Thymus (tissue), 11 donors: ENCODE data around the gene NEDD9. TPM values are rescaled to one million over a fixed set of nuclear protein-coding genes. Genes with fewer than 3 reads are reported as not detected.

Experiments
- DNase-seq, 9 donors: peaks; one replicate each; pipeline ENCODE4 v3.0.0-alpha.2; 2013; ENCODE audit warnings: low spot score in 9 of 9, low read depth in 6 of 9, missing footprints in 1 of 9
- H3K27ac ChIP-seq, 2 donors: one replicate each; pipeline ENCODE4 v1.5.1; 2013; ENCODE audit warnings: control low read depth in 1 of 2, low read depth in 1 of 2, low read length in 1 of 2, mild to moderate bottlenecking in 1 of 2, moderate library complexity in 1 of 2
- H3K27me3 ChIP-seq, 2 donors: one replicate each; pipeline ENCODE4 v1.5.1; 2013; ENCODE audit warnings: low read length in 1 of 2; ENCODE audit not compliant: control insufficient read depth in 2 of 2, insufficient read depth in 1 of 2
- H3K36me3 ChIP-seq, 2 donors: one replicate each; pipeline ENCODE4 v1.5.1; 2013; ENCODE audit warnings: low read length in 1 of 2, mild to moderate bottlenecking in 1 of 2, moderate library complexity in 1 of 2; ENCODE audit not compliant: control insufficient read depth in 2 of 2, insufficient read depth in 2 of 2
- H3K4me1 ChIP-seq, 2 donors: one replicate each; pipeline ENCODE4 v1.5.1; 2013; ENCODE audit warnings: low read length in 2 of 2; ENCODE audit not compliant: control insufficient read depth in 2 of 2, insufficient read depth in 2 of 2
- H3K4me3 ChIP-seq, 2 donors: one replicate each; pipeline ENCODE4 v1.5.1; 2013; ENCODE audit warnings: low read length in 2 of 2, control low read depth in 1 of 2, mild to moderate bottlenecking in 1 of 2
- H3K9me3 ChIP-seq, 2 donors: one replicate each; pipeline ENCODE4 v1.5.1; 2013; ENCODE audit warnings: low read length in 1 of 2, mild to moderate bottlenecking in 1 of 2; ENCODE audit not compliant: control insufficient read depth in 2 of 2, insufficient read depth in 1 of 2
- WGBS: extraction: QIAGEN DNeasy Blood & Tissue Kit; methylation state at CpG from one replicate; pipeline ENCODE4 v1.1.7; 2013; 5-methylcytosine and 5-hydroxymethylcytosine counted together
- polyA plus RNA-seq: library from polyadenylated mRNA; stranded (reverse); fragments of 200-250 nt; gene quantifications from one replicate; pipeline ENCODE4 v1.2.3, GENCODE V29; 2013
- total RNA-seq: library from RNA; stranded (reverse); fragments of 120-200 nt; gene quantifications from one replicate; pipeline ENCODE4 v1.2.4, GENCODE V29; 2013
- donor health status: healthy.

The NEDD9 gene
- total and polyA plus RNA-seq, 2 donors = 15.0 to 29.4 TPM

DNA sequence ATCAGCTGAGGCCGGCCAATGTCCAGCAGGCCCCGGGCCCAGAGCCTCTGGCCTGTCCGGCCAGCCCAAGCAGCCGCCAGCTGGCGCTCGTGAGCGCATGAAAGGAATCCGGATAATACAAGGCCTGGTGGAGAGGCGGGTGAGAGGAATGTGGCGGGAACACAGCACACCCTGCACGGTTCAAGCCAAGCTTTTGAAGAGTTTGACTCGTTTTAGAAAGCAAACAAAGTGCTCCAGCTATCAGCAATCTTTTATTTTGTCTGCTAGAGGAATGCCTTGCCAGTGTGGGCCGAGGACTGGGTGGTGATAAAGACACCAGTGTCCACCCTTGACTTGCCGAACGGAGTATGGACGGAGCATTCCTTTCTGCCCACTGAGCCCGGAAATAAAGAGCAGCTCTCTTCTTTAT lies 9.3 kb upstream of the NEDD9 start:
- Histone ChIP-seq H3K9me3 (no peaks in the 10 kb centered on the region), H3K4me3 (no peak overlapping the region), H3K4me1 (peaks cover 0 to 7% of the 10 kb centered on the region in 2 donors), H3K27me3 (no peaks in the 10 kb centered on the region), H3K36me3 (peaks cover 0 to 3% of the 10 kb centered on the region in 2 donors), H3K27ac (no peak overlapping the region)
- DNase-seq = no peak
- WGBS = 92% methylated on average over 17 of the region's 17 CpGs

DNA sequence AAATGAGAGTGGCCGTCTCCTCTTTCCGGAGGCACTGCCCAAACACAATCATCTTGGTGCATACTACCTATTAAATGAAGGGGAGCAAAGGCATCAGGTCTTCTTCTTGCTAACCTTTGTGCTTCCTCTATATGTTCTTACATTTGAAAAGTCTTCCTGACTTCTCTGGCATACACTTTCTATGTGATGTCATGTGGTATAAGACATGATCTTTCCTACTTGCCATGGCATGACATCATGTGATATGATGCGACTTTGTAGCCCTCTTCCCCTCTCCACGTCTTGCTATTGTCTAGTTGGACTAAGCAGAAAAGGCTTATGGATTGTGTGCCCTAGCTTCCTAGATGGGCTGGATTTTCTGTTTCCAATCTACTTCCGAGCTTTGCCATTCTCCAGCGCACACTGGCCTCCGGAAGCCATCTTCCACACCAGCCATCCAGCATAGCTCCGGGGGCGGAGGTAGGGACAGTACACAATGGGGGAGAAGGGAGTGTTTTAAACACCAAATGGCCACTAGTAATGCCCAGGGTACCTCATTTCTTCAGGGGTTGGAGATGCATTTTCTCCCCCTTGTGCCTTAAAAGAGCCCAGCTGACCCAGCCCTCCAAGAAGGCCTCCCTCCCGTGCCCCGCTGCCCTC lies 8.8 kb upstream of the NEDD9 start:
- Histone ChIP-seq H3K27me3 (no peaks in the 10 kb centered on the region), H3K4me3 (no peak overlapping the region), H3K9me3 (no peaks in the 10 kb centered on the region), H3K27ac (no peak overlapping the region), H3K36me3 (peaks cover 0 to 3% of the 10 kb centered on the region in 2 donors), H3K4me1 (peaks cover 3 to 12% of the 10 kb centered on the region in 2 donors)
- DNase-seq = no peak
- WGBS = 96% methylated on average over 11 of the region's 11 CpGs

DNA sequence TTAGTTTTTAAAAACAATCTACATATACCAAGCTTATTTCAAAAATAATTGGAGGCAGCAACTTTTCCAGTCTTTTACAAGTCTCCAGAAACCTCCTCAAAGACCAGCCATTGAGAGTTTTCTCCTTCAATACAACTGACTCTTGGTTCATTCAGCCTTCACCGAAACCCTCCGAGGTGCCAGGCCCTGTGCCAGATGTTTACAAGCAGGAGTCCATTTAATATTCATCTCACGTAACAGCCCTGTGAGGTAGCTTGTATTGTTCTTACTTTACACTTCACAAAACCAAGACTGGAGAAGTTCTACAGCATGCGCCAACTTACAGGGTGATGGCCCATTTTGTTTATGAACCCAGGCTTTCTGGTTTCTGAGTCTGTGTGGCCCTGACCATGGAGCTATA lies 5.5 kb upstream of the NEDD9 start:
- Histone ChIP-seq H3K4me3 (no peak overlapping the region), H3K27me3 (no peaks in the 10 kb centered on the region), H3K36me3 (peaks cover 0 to 1% of the 10 kb centered on the region in 2 donors), H3K27ac (no peak overlapping the region), H3K9me3 (no peaks in the 10 kb centered on the region), H3K4me1 (peaks cover 16 to 31% of the 10 kb centered on the region in 2 donors)
- WGBS = 99% methylated on average over 4 of the region's 4 CpGs
- DNase-seq = no peak

DNA sequence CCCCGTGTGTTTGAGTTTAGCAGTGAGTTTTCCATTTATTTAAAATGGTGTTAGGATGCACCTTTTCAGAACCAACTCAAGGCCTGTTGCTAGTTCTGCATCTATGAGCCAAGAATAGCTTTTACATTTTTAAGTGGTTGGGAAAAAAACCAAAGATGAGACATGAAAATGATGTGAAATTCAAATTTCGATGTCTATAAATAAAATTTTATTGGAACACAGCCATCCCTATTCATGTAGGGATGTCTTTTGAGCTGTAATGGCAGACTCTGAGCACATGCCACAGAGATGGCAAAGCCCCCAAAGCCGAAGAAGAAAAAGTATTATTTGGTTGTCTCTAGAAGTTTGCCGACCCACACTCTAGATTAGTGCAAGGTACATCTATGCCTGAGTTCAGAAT lies 5.0 kb upstream of the NEDD9 start:
- DNase-seq = no peak
- WGBS = 98% methylated on average over 4 of the region's 4 CpGs

GRCh38 chr6:11236915-11237314 lies 4.4 kb upstream of the NEDD9 start:
- peaks cover 16 to 38% of the 10 kb centered on the region in 2 donors for H3K4me1 ChIP-seq
- no peak for DNase-seq
- H3K4me3 ChIP-seq = no peak overlapping the region
- H3K27ac ChIP-seq = no peak overlapping the region
- H3K27me3 ChIP-seq = no peaks in the 10 kb centered on the region
- no peaks in the 10 kb centered on the region for H3K9me3 ChIP-seq
- H3K36me3 ChIP-seq = no peaks in the 10 kb centered on the region
- 97% methylated on average over 6 of the region's 6 CpGs for WGBS

More for the DNA sequence above, 5.0 kb upstream of the NEDD9 start:
- Histone ChIP-seq H3K4me3 (no peak overlapping the region), H3K36me3 (no peaks in the 10 kb centered on the region), H3K27ac (no peak overlapping the region), H3K4me1 (peaks cover 16 to 34% of the 10 kb centered on the region in 2 donors), H3K9me3 (no peaks in the 10 kb centered on the region), H3K27me3 (no peaks in the 10 kb centered on the region)

DNA sequence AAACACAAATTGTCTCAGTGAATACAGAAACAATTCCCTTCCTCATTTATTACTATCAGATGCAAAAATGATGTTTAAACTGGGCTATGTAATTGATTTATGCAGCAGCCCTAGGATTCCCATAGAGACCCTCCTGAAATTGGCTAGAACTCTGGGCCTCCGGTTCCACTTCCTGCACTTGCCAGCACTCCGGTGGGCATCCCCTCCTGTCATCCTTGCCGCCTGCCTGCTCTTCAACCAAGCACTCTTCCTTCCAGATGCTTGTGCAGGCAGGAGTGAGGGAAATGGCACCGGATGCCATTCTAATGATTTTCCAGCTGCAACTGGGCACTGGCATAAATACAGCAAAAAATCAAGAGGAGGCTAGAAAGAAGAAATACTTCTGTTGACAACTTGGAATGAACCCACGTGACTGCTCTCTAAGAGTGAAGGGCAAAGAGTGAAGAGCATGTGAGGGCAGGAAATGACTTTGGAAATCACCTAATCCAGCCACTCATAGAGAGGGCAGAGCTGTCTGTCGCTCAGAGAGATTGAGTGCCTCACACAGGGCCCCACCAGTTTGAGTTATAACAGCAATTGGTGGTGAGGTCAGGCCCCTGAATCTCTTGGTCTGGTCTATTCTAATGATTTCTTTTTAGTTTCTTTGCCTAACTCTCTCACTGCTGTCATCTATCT lies 3.7 kb upstream of the NEDD9 start:
- no peaks in the 10 kb centered on the region for H3K27me3 ChIP-seq
- H3K4me3 ChIP-seq = no peak overlapping the region
- 58% methylated on average over 6 of the region's 6 CpGs for WGBS
- peak overlapping the region in 1 of 2 donors; percentile 1 for H3K27ac ChIP-seq
- no peaks in the 10 kb centered on the region for H3K36me3 ChIP-seq
- H3K9me3 ChIP-seq = no peaks in the 10 kb centered on the region
- peak in 2 of 9 donors; percentile 29 to 66 for DNase-seq
- peaks cover 16 to 45% of the 10 kb centered on the region in 2 donors for H3K4me1 ChIP-seq

GRCh38 chr6:11235062-11235461 lies 2.6 kb upstream of the NEDD9 start:
- DNase-seq = no peak
- H3K4me1 ChIP-seq = peaks cover 19 to 43% of the 10 kb centered on the region in 2 donors
- no peak overlapping the region for H3K4me3 ChIP-seq
- no peaks in the 10 kb centered on the region for H3K27me3 ChIP-seq
- no peak overlapping the region for H3K27ac ChIP-seq
- H3K36me3 ChIP-seq = no peaks in the 10 kb centered on the region
- no peaks in the 10 kb centered on the region for H3K9me3 ChIP-seq

DNA sequence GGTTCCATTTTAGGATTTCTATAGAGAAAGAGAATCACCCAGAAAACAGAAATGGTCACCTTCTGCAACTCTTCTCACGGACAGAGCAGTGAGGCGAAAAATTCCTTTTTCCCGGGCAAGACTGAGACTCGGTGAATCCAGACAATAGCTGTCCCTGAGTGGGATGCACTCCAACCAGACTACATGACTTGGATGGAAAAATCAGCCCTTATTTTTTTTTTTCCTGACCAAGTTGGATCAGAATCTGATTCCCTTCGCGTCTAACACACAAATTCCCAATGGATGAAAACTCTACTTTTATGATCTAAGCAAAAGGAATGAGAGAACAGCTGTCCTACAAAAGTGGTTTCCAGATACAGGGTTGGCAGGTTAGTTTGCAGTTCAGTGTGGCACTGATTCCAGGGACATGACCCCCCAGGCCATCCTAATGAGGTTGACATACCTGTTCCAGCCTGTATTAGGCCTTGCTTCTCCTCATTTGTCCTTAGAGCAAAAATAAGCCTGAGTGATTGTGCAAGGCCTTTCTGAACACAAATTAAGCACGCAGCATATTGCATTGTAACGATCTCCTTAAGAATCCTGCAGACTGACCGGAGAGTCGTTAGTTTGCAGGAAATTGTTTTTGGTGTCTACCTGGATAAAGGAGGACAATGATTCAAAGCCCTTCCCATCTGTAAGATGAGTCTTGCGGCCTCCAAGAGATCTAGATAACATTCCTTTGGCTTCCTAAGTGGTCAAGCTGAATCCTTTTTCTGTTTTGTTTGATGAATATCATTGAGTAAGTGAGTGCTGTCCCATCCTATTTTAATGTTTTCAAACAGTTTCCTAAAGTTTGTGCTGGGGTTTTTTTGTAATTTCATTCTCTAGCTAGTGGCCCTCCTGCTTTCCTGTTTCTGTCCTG lies 1.5 kb upstream of the NEDD9 start:
- no peak for DNase-seq
- no peaks in the 10 kb centered on the region for H3K9me3 ChIP-seq
- H3K4me1 ChIP-seq = peaks cover 22 to 45% of the 10 kb centered on the region in 2 donors
- peak overlapping the region in 1 of 2 donors; percentile 81 for H3K4me3 ChIP-seq
- no peaks in the 10 kb centered on the region for H3K27me3 ChIP-seq
- peak overlapping the region; percentile 27 to 96 for H3K27ac ChIP-seq
- H3K36me3 ChIP-seq = no peaks in the 10 kb centered on the region
- WGBS = 88% methylated on average over 11 of the region's 11 CpGs
